EH (cell line): ENCODE data around the gene WFDC1.

Experiments
- DNase-seq: peaks from one replicate; pipeline ENCODE4 v3.0.0-alpha.2; 2015; ENCODE audit warnings: low read depth

Gene WFDC1

DNA sequence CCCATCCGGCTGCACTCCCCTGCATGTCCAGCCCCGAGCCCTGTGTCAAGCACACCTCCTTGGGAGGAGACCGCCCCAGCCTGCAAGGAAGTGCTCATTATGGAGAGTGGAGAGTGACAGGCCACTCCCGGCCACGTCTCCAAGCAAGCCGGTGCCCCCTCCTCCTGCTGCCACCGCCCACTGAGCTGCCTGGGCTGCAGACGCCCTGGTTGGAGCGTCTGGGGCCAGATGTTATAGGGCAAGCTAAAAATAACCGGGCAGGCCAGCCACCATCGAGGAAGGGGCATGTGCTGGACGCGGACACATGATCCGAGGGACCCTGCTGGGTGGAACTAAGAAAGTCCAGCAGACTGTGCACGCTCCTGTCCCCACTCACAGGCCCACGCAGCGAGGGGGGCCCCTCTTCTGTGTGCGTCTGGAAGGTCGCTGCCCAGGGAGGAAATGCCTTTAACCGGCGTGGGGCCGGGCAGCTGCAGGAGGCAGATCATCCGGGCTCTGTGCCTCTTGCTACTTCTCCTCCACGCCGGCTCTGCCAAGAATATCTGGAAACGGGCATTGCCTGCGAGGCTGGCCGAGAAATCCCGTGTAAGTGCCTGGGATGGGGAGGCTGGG, at the start of gene WFDC1:
WFDC1 (plus strand) TSS at position 348 of the 612 bp plus-strand sequence; CDS start at position 442, 94 bp downstream.
- peak; percentile 77 for DNase-seq

DNA sequence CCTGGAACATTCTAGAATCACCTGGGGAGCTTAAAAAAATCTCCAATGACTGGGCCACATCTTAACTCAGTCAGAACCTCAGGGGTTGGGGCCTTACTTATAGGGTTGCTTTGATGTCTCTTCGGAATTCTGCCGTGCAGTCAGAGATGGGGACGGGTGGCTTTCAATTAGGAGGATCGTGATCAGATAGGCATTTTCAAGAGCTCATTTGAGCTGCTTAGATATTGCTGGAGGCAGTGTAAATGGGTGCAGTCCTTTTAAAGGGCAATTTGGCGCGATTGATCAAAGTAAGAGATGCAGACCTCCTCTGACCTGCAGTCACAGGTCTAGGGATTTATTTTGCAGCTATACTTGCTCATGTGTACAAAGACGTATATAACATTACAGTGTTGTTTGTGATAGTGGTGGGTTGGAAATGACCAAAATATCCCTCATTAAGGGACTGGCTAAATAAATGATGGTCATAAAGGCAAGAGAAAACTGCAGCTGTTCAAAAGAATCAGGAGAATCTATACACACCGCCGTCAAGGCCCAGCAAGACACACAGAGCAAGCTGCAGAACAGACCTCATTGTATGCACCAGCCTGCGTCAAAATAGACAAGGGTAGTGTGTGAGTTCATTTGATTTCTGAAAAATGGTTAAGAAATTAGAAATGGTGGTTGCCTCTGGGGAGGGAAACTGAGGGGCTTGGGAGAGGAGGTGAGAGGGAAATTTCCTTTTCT, 48.6 kb upstream of the WFDC1 start:
- no peak for DNase-seq

DNA sequence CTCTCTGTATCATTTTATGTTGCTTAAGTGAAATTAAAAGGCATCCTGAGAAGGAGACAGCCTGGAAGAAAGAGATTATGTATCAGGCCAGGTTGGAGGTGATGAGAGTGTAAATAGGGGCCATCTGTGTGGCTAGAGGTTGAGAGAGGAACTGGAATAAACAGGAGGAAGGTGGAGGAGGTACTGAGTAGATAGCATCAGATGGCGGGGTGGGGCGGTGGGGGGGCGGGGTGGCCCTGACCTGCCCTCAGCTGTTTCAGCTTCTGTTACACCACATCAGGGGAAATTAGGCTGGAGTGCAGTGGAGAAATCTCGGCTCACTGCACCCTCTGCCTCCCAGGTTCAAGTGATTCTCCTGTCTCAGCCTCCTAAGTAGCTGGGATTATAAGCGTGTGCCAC, 48.0 kb upstream of the WFDC1 start:
- DNase-seq = no peak

DNA sequence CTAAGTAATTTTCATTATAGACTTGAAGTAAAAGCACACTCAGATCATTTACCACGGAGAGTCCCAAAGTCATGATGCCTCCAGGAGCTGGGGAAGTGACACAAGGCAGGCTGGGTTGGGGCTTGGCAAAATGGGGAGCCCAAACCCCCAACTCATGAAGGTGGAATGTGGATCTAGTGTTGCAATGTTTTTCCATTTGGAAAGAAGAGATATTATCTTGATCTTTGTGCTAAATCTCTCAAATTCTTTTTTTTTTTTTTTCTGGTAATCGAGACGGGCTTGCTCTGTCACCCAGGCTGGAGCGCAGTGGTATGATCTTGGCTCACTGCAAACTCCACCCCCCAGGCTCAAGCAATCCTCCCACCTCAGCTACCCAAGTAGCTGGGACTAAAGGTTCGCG, 47.3 kb upstream of the WFDC1 start:
- DNase-seq = peak; percentile 79

DNA sequence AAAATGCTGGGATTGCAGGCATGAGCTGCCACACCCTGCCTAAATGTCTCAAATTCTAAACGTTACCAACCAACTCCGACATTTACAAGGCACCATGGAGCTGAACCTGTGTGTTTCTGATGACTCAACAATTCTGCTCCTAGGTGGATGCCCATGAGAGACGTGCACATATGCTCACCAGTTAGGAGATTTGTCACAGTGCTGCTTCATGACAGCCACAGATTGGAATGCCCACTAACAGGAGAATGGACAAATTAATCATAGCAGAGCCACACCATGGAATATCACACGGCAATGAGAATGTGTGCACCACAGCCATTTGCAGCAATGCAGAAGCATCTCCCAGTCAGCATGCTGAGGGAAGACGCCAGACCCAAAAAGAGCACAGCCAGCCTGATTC, 46.8 kb upstream of the WFDC1 start:
- DNase-seq = peak; percentile 82

DNA sequence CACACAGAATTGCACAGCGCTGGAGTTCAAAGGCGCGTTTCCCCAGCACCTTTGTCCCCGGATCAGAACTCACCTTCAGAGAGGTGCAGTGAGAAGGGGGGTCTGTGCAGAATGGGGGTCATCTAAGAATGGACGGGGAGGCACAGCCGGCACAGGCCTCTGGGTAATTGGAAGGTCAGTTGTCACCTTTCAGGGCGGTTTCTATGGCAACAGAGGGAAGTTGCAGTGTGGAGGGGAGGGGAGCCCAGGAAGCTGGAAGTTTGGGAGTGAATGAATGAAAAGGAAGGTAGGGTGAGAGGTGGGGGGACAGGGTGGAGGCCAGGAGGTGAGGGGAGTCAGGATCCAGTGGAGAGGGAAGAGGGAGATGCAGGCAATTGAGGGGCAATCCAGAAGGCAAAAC, 42.5 kb upstream of the WFDC1 start:
- DNase-seq = no peak

- no peak for DNase-seq
Observed at GRCh38 chr16:84253173-84253572, 41.5 kb upstream of the WFDC1 start.

DNA sequence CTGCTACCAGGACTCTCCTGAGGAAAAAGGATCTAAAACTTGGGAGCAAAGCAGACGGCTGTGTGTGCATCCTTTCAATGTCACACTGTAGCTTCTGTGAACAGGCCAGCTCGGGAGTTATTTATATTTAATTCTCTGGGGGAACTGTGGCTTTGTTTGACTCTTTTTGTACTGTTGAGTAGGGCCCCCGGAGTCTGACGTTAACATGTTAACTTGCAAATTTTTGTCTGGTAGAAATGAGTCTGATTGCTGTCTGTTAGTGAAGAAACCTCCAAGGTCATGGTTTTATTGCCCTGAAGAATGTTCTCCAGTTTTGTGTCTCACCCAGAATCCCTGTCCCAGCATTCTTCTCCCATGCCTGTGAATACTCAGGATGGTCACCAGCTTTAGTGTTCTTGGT, 40.6 kb upstream of the WFDC1 start:
- DNase-seq = peak; percentile 52

DNA sequence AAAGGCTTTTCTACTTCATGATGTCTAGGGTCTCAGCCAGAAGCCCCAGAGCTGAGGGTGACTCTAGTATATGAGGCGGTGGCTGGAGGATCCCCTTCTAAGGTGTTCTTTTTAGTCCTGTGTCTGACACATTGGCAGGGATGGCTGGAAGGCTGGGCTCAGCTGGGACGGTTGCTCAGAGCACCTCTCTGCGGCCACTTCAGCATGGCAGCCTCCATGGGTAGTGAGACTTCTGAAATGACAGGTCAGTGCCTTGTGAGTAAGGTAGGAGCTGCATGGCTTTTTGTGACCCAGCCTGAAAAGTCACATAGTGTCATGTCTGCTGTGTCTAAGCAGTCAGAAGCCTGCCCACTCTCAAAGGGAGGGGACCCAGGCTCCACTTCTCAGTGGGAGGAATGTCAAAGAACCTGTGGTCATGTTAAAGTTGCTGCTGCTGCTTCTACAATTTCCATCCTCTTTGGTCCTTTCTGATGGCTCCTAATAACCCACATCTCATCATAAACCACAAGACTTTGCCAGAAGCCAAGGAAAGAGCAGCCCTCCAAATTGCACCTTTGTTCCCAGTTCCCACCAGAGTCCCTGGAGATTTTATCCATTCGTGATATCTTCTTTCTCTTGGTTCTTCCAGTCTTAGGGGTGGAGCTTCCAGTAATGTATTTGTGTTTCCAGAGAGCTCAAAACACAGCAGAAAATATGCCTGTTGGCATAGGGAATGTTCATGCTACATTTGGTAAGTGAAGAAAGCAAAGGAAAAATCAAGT, 39.4 kb upstream of the WFDC1 start:
- no peak for DNase-seq

GRCh38 chr16:84258266-84258665, 36.4 kb upstream of the WFDC1 start:
- no peak for DNase-seq

DNA sequence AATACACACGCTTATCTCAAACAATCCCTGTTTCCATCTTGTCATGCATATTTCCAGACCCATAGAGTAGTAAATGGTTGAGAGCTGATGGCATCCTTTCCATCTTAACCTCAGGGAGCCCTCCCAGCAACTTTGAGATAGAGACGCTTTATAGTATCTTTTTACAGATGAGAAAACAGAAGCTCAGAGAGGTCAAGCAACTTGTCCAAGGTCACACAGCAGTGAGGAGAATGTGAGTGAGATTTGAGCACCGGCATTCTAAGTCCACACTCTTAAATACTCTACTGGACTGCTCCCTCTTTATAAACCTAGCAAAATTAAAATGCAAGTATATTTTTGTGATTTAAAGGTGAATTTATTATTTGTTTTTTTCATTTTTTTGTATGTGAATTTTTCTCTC, 35.0 kb upstream of the WFDC1 start:
- DNase-seq = no peak

GRCh38 chr16:84260766-84261554, 33.7 kb upstream of the WFDC1 start:
- no peak for DNase-seq

GRCh38 chr16:84262031-84262430, 32.6 kb upstream of the WFDC1 start:
- DNase-seq = no peak

DNA sequence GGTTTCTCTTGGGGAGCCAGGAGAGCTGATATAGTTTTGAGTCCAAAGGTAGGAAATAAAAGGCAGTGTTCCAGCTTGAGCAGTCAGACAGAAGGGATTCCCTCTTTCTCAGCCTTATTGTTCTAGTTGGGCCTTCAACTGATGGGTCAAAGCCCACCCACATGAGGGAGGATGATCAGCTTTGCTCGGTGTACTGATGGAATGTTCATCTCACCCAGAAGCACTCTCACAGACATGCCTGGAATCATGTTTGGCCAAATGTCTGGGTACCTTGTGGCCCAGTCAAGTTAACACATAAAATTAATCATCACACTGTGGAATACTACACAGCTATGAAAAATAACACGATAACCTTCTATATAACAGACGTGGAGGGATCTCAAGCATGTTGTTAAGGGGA, 31.7 kb upstream of the WFDC1 start:
- DNase-seq = no peak

- DNase-seq = peak; percentile 82
Observed at GRCh38 chr16:84266451-84266850, 28.2 kb upstream of the WFDC1 start.

DNA sequence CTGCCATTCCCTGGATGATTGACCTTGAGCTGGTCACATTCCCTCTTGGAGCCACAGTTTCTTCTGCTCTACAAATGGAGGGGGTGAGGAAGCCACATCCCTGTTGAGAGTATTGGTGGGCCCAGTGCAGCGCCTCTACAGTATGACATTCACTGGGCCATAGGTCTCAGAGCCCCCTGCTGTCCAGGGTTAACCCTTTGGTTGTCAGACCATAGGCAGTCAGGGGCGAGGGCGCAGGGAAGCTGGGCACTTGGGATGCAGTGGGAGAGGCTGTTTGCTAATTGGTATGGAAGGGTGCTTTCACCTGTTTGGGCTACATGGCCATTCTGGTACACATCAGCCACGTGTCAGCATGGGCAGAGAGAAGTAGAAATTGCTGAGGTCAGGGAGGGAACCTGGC, 27.3 kb upstream of the WFDC1 start:
- DNase-seq = no peak

GRCh38 chr16:84268291-84269040, 26.2 kb upstream of the WFDC1 start:
- no peak for DNase-seq

DNA sequence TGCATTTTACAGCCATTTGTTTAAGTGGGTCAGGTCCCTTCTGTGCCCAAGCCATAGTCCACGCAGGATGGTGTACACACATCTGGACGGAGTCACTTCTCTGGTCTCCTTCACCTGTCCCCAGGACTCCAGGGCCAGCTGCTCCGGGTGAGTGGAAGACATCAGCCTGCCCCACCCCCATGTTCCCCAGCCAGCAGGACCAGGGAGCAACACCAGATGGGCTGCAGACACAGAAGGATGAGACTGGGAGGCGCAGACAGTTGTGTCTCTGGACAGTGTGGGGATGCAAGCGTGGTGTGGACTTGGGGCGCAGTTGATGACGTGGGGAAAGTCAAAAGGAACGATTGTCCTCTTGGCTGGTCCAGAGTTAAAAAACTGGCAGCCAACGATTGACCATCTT, 24.6 kb upstream of the WFDC1 start:
- no peak for DNase-seq

DNA sequence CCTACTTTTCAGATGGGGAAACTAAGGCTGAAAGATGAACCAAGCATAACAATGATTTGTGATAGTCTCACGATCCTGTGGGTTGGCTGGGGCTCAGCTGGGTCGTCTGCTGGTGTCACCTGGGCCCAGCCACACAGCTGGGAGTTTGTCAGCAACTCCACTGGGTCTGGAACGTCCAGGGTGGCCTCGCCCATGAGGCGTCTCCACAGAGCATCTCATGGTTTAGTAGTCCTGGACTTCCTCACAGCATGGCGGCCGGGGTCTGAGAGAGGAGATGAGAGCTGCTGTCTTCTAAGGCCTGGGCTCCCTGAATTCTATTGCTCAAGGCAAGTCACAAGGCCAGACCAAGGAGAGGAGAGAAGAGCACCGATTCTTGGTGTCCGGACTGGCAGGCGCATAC, 24.1 kb upstream of the WFDC1 start:
- DNase-seq = no peak

GRCh38 chr16:84271037-84271436, 23.6 kb upstream of the WFDC1 start:
- DNase-seq = no peak

- DNase-seq = no peak
Observed at GRCh38 chr16:84271866-84272265, 22.8 kb upstream of the WFDC1 start.
